Measurements from ENCODE around the gene DAB2IP.

The DAB2IP gene

DNA sequence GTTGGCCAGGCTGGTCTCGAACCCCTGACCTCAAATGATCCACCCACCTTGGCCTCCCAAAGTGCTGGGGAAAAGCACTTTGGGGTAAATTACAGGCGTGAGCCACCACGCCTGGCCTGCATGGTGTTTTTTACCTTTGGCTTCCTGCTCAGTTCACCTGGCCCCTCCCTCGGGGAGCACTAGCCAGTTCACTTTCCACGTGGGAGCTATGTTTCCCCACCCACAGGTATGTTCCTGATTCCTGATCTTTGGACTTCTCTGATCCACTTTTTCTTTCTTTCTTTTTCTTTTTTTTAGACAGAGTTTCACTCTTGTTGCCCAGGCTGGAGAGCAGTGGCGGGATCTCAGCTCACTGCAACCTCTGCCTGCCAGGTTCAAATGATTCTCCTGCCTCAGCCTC is 15.8 kb downstream of the DAB2IP start:
- no peak for DNase-seq

DNA sequence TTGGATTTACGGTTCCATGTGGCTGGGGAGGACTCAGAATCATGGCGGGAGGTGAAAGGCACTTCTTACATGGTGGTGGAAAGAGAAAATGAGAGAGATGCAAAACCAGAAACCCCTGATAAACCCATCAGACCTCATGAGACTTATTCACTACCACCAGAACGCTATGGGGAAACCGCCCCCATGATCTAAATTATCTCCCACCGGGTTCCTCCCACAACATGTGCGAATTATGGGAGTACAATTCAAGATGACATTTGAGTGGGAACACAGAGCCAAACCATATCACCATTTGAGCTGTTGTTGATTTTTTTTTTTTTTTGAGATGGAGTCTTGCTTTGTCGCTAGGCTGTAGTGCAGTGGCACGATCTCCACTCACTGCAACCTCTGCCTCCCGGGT is 16.5 kb downstream of the DAB2IP start:
- no peak for DNase-seq

DNA sequence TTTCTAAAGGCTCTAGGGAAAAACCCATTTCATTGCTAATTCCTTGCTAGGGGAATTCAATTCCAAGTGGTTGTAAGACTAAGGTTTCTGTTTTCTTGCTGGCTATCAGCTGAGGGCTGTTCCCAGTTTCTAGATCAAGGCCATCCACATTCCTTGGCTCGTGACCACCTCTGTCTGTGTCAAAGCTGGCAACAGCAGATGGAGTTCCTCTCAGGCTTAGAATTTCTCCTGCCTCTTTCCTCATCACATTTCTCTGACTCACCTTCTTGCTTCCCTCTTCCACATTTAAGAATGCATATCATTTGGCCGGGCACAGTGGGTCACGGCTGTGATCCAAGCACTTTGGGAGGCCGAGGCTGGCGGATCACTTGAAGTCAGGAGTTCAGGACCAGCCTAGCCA is 19.0 kb downstream of the DAB2IP start:
- no peak for DNase-seq

DNA sequence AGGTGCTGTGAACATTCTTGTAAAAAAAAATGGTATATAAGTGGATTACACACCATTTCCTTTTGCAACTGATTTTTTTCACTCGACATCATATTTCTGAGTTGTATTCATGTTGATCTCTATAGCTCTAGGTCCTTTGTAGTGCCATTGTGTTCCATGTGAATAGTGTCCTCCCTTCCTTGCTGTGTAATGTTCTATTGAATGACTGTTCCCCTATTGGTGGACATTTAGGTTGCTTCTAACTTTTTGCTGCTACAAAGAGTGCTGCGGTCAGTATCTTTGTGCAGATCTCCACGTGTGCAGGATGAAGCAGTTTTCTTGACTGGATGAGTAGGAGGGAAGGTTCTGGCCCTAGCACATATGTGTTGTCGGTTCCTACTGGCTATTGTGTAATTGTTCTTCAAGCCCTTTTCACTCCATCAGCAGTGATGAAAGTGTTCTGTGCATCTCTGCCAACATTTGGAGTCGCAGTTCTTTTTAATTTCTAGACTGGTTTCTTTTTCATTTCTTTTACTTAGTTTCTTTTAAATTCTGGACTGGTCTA is 20.2 kb downstream of the DAB2IP start:
- DNase-seq, result no peak

DNA sequence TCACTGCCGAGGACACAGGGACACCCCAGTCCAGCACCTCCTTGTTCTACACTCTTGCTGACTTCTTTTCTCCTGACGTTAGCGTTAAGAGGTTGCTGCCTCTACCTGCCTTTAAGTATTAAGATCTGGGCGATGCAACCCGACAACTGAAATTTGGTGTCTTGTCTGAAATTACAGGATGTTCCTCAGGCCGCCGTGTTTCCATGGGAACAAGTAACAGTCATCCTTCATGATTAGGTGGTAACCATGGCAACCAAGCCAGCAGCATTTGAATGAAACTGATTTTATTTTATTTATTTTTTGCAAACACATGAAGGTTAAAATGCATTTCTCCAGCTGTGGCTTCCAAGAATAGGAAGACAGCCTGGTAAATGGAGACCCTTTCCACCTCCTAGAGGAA is 20.8 kb downstream of the DAB2IP start:
- DNase-seq, result no peak

DNA sequence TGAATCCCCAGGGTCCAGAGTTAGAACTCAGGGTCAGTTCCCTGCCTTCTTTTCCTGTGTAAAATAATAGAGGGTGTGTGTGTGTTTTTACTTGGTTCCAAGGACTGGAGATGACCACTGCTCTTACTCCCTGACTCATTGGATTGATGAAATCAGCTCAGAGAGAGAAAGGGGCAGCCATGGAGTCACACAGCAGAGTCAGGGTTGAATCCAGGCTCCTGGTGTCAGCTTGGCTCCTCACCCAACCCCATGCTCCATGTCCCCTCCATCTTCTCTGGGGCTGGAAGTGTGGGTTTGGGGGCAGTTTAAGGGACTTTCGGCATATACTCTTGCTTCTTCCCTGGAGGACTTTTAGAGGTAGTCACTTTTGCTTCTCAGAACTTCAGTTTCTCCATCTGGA is 21.6 kb downstream of the DAB2IP start:
- DNase-seq, result no peak

DNA sequence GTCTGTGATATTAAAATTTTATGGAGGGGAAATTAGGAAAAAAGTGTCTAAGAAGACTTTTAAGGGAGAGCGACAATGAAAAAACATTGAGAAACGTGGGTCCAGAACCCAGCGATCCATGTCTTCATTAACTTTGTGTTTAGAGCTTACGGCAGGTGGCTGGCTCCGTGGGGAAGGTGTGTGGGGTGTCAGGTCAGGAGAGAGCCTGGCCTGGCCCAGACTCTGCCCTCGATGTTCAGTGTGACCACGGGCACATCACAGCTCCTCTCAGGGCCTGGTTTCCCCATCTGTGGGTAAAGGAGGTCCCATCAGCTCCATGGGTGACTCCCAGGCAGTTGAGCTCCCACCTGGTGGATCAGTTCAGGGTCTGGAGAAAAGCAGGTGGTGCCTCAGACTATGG is 22.1 kb downstream of the DAB2IP start:
- DNase-seq, result no peak

DNA sequence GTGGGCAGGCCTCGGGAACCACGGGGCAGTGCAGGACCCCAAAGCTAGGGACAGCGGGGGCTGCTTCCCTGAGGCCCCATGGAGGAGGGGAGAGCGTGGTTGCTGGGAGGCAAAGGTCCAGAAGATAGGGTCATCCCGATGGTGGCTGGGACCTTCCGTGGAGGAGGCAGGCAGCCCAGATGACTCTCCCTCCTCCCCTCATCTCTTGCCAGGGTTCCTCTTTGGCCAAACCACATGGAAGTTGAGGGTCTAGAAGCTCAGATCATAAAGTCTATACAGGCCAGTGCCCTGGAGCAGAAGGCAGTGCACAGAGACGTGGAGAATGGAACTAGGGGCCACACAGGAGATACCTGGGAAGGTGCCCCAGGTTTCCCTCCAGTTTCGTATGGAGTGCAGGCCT is 22.6 kb downstream of the DAB2IP start:
- no peak for DNase-seq

DNA sequence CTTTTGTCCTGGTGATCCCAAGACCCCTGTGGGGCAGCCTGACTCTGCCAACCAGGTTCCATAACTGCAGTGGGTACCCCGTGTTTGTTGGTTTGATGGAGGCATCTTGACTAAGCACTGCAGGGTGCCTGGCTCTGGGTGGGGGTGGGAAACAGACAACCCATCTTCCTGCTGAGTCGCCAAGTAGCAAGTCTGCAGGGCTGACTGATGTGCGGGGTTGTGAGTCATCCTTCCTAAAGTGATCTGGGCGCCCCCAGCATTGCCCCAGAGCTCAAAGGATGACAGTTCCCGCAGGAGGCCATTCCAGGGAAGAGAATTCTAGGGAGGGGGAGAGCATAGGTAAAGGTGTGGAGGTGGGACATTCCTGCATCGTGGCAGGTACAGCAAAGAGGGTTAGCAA is 23.5 kb downstream of the DAB2IP start:
- no peak for DNase-seq

DNA sequence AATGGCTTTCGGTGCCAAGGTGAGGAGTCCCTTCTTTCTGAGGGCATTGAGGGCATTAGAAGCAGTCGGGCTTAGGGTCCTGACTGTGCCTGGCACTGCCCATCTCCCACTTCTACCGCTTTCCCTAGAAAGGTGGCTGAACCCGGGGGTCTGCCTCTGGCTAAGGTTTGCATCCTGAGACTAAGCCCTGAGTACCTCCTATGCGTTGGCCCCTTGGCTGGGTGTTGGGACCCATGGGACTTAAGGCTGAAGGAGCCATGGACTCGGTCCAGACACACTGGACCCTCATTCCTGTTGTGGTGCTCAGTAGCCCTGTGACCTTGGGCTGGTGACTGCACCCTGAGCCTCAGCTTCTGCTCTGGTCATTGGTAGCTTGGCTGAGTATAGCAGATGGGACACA is 23.9 kb downstream of the DAB2IP start:
- no peak for DNase-seq

DNA sequence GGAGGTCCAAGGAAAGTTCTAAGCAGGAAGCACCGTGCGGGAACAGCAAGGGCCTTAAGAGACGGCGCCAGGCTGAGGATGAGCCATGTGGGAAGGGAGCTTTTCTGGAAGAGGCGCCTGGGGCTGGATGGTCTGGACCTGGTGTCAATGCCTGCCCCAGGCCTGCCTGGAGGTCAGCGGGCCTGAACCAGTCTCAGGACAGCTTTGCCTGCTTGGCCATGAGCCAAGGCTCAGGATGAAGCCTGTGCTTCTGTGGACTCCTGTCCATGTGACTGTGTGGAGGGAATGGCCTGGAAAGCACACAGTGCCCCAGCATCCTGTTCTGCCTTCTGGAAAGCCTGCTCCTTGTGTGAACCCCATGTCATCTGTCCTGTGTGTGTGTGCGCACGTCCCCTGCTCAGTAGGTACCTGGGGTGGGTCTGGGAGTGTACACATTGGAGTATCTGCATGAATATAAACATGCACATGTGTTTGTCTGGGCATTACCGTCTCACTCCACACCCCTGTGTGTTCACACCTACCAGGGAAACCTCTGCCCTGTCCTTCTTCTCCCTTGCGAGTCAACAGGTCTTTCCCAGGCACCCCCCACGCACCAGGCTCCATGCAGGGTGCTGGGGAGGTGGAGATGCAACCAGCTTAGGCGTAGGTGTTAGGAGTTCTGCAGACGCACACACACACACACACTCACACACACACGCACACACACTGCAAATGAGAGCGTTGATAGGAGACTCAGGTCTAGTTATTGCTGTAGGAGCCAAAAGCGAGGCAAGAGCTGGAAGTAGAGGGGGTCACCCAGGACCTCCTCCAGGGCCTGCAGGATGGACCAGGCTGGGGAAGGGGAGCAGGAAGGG is 24.8 kb downstream of the DAB2IP start:
- no peak for DNase-seq

DNA sequence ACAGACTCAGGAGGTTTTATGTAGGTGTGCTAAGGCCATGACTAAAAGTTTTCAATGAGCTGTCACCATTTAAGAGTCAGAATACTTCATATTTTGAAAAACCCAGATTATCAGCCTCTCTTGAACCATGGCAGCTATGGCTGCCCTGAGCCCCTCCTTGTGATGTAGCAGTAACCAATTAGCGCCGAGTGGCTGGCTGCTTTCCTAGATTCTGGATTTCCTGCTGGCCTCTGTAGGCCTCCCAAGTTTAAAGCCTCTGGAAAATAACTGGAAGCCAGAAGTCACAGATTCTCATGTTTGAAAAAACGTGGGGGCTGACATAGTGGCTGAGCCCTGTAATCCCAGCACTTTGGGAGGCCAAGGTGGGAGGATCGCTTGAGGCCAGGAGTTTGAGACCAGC is 25.5 kb downstream of the DAB2IP start:
- no peak for DNase-seq

DNA sequence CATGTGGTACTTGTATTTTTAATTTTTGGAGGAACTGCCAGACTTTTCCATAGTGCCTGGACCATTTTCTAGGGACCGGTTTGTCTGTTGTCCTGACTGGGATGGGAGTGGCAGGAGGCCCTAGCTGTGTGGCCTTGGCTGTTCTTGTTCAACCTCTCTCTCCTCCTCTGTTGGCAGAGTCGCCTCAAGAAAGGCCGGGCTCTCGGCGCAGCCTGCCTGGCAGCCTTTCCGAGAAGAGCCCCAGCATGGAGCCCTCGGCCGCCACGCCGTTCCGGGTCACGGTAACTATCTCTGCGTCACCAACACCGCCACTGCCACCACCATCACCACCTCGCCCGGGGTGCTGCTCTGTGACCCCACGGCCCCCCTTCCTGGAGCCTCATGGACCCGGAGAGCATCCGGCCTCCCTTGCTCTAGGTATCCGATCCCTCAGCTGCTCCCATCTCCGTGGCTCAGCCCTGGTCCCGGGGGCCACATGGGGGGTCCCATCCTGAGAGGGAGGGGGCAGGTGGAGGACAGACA is 27.1 kb downstream of the DAB2IP start:
- DNase-seq, result no peak

DNA sequence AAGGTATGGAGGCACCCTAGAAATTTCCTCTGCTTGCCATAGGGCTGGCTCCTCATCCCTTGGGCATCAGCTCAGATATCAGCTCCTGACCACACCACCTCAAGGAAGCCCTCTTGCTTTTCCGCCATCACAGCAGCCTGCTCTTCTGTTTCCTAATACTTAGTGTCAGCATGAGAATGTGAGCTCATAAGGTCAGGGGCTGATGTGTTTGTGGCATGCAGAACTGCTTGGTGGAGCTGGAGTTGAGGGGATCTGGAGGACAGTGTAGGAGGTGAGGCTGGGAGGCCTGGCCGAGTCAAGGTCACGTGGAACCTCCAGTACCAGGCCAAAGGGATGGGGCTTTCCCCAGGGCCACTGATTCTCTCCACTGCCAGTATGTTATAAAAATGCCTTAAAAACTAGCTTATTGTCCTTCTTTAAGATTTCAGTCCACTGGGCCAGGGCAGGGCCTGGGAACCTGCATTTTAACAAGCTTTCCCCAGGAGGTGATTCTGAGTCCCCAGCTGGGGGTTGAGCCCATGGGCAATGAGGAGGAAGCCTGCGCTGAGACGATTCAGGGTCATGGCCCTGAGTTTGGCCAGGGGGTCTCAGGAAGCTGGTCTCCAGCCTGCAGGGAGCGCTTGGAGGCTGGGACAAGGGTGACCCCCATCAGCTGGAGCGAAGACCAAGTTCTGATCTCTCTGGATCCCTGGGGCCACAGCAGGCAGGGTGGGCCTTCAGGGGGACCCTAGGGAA is 28.6 kb downstream of the DAB2IP start:
- DNase-seq, result no peak

DNA sequence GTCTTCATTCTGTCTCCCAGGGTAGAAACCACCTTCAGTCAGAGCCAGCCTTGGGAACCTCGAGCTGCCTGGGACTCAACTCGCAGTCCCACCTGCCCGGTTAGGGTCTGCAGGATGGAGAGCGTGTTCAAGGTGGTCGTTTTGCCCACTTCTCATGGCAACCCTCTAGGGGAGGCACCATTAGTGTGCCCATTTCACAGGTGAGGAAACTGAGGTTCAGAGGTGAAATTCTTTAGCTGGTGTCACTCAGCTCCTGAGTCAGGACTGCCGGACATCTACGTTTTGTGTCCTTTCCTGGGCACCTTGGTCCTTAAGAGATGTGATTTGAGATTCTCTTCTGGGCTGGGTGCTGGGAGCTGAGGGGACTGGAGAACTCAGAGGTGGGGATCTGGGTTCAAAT is 30.0 kb downstream of the DAB2IP start:
- DNase-seq, result no peak

DNA sequence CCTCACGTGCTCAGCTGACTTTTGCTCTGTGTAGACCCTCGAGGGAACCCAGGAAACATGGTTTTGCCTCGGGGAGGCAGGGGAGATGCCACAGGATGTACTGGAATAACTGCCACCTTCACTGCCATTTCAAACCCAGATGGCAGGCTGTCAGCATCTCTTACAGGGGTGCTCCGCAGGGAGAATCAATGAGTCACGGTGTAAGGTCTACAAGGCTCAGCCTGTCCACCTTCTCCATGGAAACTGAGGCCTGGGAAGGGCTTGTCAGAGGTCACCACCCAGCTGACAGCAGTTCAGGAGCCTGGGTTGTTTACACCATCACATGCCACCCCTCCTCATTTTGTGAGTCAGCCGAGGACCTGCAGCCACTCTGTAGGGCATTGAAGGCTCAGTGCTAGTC is 30.8 kb downstream of the DAB2IP start:
- DNase-seq, result no peak

DNA sequence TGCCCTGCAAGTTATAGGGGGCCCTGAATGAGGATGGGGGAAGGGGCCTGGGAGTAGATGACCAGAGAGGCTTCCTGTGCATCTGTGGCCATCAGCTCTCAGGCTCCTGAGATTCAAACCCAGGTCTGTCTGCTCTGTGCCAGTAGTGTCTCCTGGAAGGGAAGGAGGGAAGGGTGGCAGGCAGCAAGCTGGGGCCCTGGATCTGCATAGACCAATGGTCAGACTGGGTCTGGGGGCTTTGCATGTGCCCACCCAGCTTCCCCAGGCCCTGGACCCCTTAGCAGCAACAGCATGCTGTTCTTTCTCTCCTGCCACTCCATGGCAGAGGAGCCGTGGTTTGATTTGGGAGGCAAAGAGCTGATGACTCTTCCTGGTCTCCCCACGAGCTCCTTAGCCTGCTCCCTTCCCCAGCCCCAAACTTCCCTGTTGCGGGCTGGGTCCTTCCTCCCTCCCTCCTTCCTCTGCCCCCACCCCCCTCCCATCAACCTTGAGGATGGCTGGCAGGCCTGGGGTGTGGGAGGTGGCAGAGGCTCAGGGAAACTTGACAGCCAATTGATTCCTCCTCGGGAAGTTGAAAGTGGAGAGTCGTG is 31.6 kb downstream of the DAB2IP start:
- no peak for DNase-seq

DNA sequence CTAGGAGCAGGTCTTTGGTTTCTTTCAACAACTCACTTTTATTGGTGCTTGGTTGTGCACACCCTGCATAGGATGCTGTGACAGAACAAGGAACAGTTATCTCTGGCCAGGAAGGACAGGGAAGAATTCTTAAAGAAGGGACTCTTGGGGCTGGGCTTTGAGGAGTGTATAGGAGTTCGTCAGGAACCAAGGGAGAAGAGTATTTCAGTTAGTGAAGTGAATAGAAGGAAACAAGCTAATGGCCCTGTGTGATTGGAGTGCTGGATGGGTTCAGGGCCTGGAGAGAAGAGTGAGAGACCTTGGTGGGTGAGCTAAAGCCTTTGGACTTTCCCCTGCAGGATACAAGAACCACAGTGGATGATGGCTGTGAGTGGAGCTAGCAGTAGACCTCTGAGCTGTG is 32.2 kb downstream of the DAB2IP start:
- no peak for DNase-seq

DNA sequence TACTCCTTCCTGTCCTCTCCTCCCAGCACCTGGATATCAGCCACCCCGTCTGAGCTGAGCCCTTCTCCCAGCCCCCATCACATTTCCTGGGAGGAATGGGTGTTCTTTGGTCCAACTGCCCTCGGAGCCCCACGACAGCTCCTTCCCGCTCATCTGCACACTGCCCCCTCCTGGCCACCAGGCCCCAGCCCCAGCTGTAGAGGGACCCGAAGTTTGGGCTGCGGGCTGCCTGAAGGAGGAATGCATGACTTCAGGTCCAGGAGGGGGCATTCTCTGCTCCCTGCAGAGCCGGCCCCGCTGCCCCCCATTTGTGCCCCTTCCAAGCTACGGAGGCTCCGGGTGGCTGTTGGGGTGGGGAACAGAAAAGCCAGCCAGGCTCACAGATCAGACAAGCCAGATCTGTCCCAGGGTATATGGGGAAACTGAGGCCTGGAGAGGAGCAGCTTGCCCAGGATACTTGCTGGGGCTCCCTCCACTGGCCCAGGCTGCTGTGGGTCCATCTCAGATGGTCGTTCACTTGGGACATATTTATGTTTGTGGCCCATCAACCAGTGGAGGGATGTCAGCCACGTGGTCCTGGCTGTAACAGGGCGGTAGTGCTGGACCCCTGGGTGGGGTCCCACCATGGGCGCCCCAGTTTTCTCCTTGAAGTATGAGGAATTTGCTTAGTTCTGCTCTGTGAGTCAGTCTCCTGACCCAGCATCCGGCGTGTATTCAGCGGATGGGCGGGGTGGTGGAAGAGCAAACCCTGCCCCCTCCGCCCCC is 33.1 kb downstream of the DAB2IP start:
- DNase-seq, result no peak

DNA sequence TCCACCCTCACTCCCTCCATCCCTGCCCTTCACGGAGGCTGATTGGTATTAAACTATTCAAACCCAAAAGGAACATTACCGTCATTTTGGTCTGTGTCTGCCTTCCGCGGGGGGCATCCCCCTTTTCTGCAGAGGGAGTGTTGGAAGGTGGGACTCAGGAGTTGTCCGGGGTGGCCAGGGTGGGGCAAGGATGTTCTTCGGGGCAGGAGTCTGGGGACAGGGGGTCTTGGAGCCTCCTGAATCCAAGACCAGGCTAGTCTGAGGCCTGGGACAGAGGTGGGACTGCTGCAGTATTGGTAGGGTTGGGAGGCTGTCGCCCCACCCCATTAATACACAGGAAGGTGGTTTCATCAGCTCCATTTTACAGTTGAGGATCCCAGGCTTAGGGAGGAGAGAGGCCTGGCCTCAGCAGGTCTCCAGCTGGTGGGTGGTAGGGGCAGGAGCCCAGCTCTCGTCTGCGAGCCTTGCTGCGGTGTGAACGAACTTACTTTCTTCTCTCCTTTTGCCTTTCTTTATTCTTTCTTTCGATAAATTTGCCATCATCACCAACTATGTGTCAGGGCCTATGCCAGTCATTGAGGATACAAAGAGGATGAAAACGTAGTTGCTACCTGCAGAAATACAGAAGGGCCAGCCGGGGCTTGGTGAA is 33.8 kb downstream of the DAB2IP start:
- DNase-seq, result no peak

DNA sequence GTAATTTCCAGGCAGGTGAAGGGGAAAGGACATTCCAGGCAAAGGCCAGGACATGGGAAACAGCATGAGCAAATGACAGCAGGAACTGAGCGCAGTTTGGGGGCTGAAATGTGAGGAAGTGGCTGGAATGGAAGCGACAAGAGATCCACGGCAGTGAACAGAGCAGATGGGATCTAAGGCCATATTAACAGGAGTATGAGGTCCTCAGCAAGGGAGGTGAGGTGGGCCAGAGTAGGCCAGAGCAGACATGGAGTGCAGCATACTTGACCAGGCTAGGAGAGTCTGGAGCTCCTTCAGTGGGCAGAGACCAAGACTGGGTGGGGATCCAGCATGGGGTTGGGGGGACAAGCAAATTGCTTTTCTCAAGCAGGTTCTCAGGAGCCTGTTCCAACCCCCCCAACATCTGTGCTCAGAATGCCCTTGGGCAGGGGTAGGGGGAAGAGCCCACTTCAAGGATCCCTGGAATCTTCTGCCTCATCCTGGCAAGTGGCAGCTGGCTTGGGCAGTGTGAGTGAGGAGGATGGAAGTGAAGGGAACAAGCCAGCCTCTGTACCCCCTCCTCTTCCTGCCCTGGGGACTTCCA is 34.5 kb downstream of the DAB2IP start:
- no peak for DNase-seq

Data from CD4-positive, alpha-beta T cell treated with Interleukin-21 for 1 hour (primary cell).